Endothelial cell of umbilical vein (primary cell): Measurements from ENCODE around the gene SCAMP5. TPM values are rescaled to one million over a fixed set of nuclear protein-coding genes. Genes with fewer than 3 reads are reported as not detected.

Experiments
- BruUV-seq: library from RNA; stranded (reverse); fragments of 400-500 nt; replicated peaks from 2 replicates; lab custom pipeline; 2021; lab: Mats Ljungman, UMichigan
- CTCF ChIA-PET: fragments of 300-600, 350-600 bp; sonication (Branson Sonifier 250); formaldehyde crosslinking; loops from one replicate; lab custom pipeline; 2021; ENCODE audit warnings: antibody characterized with exemption, inconsistent platforms; lab: Charles Lee
- POLR2A ChIA-PET: fragments of 300-600, 350-600 bp; sonication (Branson Sonifier 250); formaldehyde crosslinking; loops from one replicate; lab custom pipeline; 2021; ENCODE audit warnings: antibody characterized with exemption, inconsistent platforms; lab: Charles Lee
- DNase-seq: peaks from one replicate; pipeline ENCODE4 v3.0.0-alpha.2; 2011; ENCODE audit warnings: low read depth, low spot score
- FAIRE-seq: peaks from 2 replicates; lab custom pipeline; 2011; peaks lifted over from hg19 to GRCh38; lab: Jason Lieb, UNC
- H2AFZ ChIP-seq: 2 replicates; pipeline ENCODE4 v1.6.0; 2012; ENCODE audit warnings: low read depth, low read length, control low read depth, inconsistent platforms
- H3K27ac ChIP-seq: 2 replicates; pipeline ENCODE4 v1.5.1; 2011; ENCODE audit warnings: low read depth, mild to moderate bottlenecking, control low read depth, low read length, moderate library complexity; ENCODE audit not compliant: insufficient read depth
- H3K27me3 ChIP-seq, 2 experiments: 2 replicates each; pipeline versions ENCODE4 v1.6.0 to v1.6.1; 2011; ENCODE audit warnings: low read length in 2 of 2, mixed read lengths in 1 of 2; ENCODE audit not compliant: control insufficient read depth in 2 of 2, insufficient read depth in 2 of 2
- H3K36me3 ChIP-seq, 2 experiments: 2 replicates in 1 of 2; 3 replicates in 1 of 2; pipeline ENCODE4 v1.5.1; 2011; ENCODE audit warnings: low read length in 2 of 2, mild to moderate bottlenecking in 1 of 2, moderate library complexity in 1 of 2; ENCODE audit not compliant: control insufficient read depth in 2 of 2, insufficient read depth in 2 of 2; ENCODE audit errors: extremely low read depth in 1 of 2
- H3K4me1 ChIP-seq: 3 replicates; pipeline ENCODE4 v1.5.1; 2011; ENCODE audit warnings: mild to moderate bottlenecking, low read length; ENCODE audit not compliant: control insufficient read depth, insufficient read depth; ENCODE audit errors: extremely low read depth
- H3K4me2 ChIP-seq: 2 replicates; pipeline ENCODE4 v1.6.1; 2011; ENCODE audit warnings: low read length, control low read depth, mixed read lengths; ENCODE audit not compliant: insufficient read depth
- H3K4me3 ChIP-seq, 3 experiments: fragments of 200-600 bp in 1 of 3; sonication (generic), shearing (Covaris generic) in 1 of 3; replicated peaks in 1 of 3; 2 replicates each; pipeline ENCODE4 v1.5.1; 2011 to 2016; ENCODE audit warnings: control low read depth in 3 of 3, low read length in 3 of 3, mild to moderate bottlenecking in 2 of 3, inconsistent platforms in 1 of 3, low read depth in 1 of 3, moderate library complexity in 1 of 3; ENCODE audit not compliant: insufficient read depth in 1 of 3
- H3K79me2 ChIP-seq: 2 replicates; pipeline ENCODE4 v1.6.0; 2012; ENCODE audit warnings: low read length, inconsistent platforms; ENCODE audit not compliant: control insufficient read depth, insufficient read depth
- H3K9ac ChIP-seq: replicated peaks from 2 replicates; pipeline ENCODE3; 2011; ENCODE audit warnings: low read length, control low read depth; ENCODE audit not compliant: insufficient read depth; ENCODE audit errors: extremely low read depth
- H3K9me1 ChIP-seq: replicated peaks from 3 replicates; pipeline ENCODE4 v1.6.0; 2011; ENCODE audit warnings: mild to moderate bottlenecking, low read length; ENCODE audit not compliant: control insufficient read depth, insufficient read depth; ENCODE audit errors: extremely low read depth
- H3K9me3 ChIP-seq: replicated peaks from 2 replicates; pipeline ENCODE4 v1.5.1; 2012; ENCODE audit warnings: low read length, inconsistent platforms; ENCODE audit not compliant: control insufficient read depth, insufficient read depth
- H4K20me1 ChIP-seq: replicated peaks from 2 replicates; pipeline ENCODE3; 2011; ENCODE audit warnings: mild to moderate bottlenecking, low read length; ENCODE audit not compliant: control insufficient read depth, insufficient read depth; ENCODE audit errors: extremely low read depth
- CTCF ChIP-seq, 2 donors: IDR thresholded peaks; 1 replicate in 1 of 2; 2 replicates in 1 of 2; pipeline ENCODE4 v1.5.1; 2011; ENCODE audit warnings: low read length in 2 of 2, mild to moderate bottlenecking in 2 of 2, moderate library complexity in 2 of 2, control low read depth in 1 of 2, inconsistent platforms in 1 of 2, low read depth in 1 of 2; ENCODE audit not compliant: insufficient read depth in 1 of 2; ENCODE audit errors: extremely low read depth in 1 of 2
- EZH2 ChIP-seq: IDR thresholded peaks from 2 replicates; pipeline ENCODE4 v1.6.1; 2012; ENCODE audit warnings: borderline replicate concordance, low read depth, mild to moderate bottlenecking, moderate library complexity, low read length, inconsistent platforms; ENCODE audit not compliant: severe bottlenecking
- FOS ChIP-seq: IDR thresholded peaks from 2 replicates; pipeline ENCODE4 v1.6.1; 2011; ENCODE audit warnings: mild to moderate bottlenecking, low read length, moderate library complexity, borderline replicate concordance; ENCODE audit not compliant: insufficient read depth
- GATA2 ChIP-seq: IDR thresholded peaks from 2 replicates; pipeline ENCODE4 v1.7.0; 2011; ENCODE audit warnings: low read depth, mild to moderate bottlenecking, moderate library complexity, mixed read lengths, low read length; ENCODE audit not compliant: insufficient read length, insufficient read depth
- JUN ChIP-seq: IDR thresholded peaks from 2 replicates; pipeline ENCODE4 v1.6.1; 2011; ENCODE audit warnings: borderline replicate concordance, low read depth; ENCODE audit not compliant: insufficient read length, insufficient read depth
- MAX ChIP-seq: IDR thresholded peaks from 2 replicates; pipeline ENCODE4 v1.6.1; 2011; ENCODE audit not compliant: insufficient read depth, insufficient read length
- MYC ChIP-seq: IDR thresholded peaks from one replicate; pipeline ENCODE4 v1.6.1; 2011; ENCODE audit warnings: mild to moderate bottlenecking, low read depth, low read length
- POLR2A ChIP-seq: IDR thresholded peaks from 2 replicates; pipeline ENCODE4 v1.6.1; 2012; ENCODE audit warnings: low read depth, mild to moderate bottlenecking, control low read depth, low read length
- POLR2AphosphoS5 ChIP-seq: IDR thresholded peaks from 2 replicates; pipeline ENCODE4 v1.6.1; 2012; ENCODE audit warnings: low read depth, mild to moderate bottlenecking, control low read depth, low read length, moderate library complexity; ENCODE audit not compliant: insufficient read depth
- dilution Hi-C: fragments of 300-500 bp; cut with MboI; formaldehyde crosslinking; loops from one replicate; pipeline ENCODE4 v1.15.0; 2019; ENCODE audit warnings: low sequenced_read_pairs; ENCODE audit not compliant: extremely low pct_ligation_motif_present
- intact Hi-C: fragments of 100-400 bp; cut with micrococcal nuclease; formaldehyde crosslinking; loops from one replicate; pipeline ENCODE4 v1.10.0; 2022
- polyA plus RNA-seq, 4 experiments: library from polyadenylated mRNA; depleted of rRNA in 3 of 4; stranded (reverse) in 3 of 4; unstranded in 1 of 4; fragments of >200 nt; gene quantifications; 2 replicates each; pipeline versions ENCODE4 v1.2.1 to v1.2.3, GENCODE V29; 2011 to 2012; ENCODE audit warnings: missing spikeins in 1 of 4
- total RNA-seq: library from RNA; stranded (reverse); gene quantifications from 2 replicates; pipeline ENCODE4 v1.2.3, GENCODE V29; 2021

SCAMP5 gene
- total and polyA plus RNA-seq, 2 donors (not counting 3 experiments of a cell fraction or from before 2014, with no cell fraction given), result 1.9 to 6.2 TPM

GRCh38 chr15:74955017-74955416, 40.3 kb upstream of the SCAMP5 start:
- dilution Hi-C loops (no loop called here), intact Hi-C loops (no loop called here)
- peak; percentile 33 for FAIRE-seq
- H4K20me1 ChIP-seq, result no peaks in the 10 kb centered on the region
- H3K9me3 ChIP-seq, result no peaks in the 10 kb centered on the region
- no peak for DNase-seq
- H3K9me1 ChIP-seq, result no peaks in the 10 kb centered on the region
- ChIA-PET POLR2A (no interaction called here), CTCF (interaction anchor here (0.7 to 3.8 kb wide), 10 partner anchors 11 to 321 kb away, joined by 3 to 20 read pairs (median 7); partner anchors contain the start of gene FAM219B)
- TF ChIP-seq CTCF (IDR thresholded peaks at IDR 0.05; ENCODE audit: extremely low read depth in 1 of 2, insufficient read depth in 1 of 2, low read depth in 1 of 2, low read length in 2 of 2) (no peak), POLR2AphosphoS5 (no peak), MAX (no peak), EZH2 (no peak), GATA2 (no peak), FOS (no peak), POLR2A (no peak), MYC (no peak), JUN (no peak)
- peaks cover 42% of the 10 kb centered on the region for H3K4me1 ChIP-seq
- H2AFZ ChIP-seq, result no peak overlapping the region
- H3K27ac ChIP-seq, result no peak overlapping the region
- H3K36me3 ChIP-seq, result no peaks in the 10 kb centered on the region
- H3K4me3 ChIP-seq, result peak overlapping the region in 2 of 3 experiments; percentile 53 to 56
- H3K4me2 ChIP-seq, result peak overlapping the region; percentile 89
- H3K27me3 ChIP-seq, result peaks cover 0 to 3% of the 10 kb centered on the region in 2 experiments
- H3K9ac ChIP-seq, result no peak overlapping the region
- BruUV-seq, result no TSS peak
- H3K79me2 ChIP-seq, result peaks cover 15% of the 10 kb centered on the region
